Small intestine (tissue), 7 donors: ENCODE data around the gene DYNC1I1. TPM values are rescaled to one million over a fixed set of nuclear protein-coding genes. Genes with fewer than 3 reads are reported as not detected.

ENCODE experiments used
- DNase-seq, 2 donors: peaks; one replicate each; pipeline versions ENCODE4 v3.0.0 to v3.0.0-alpha.2; 2013
- FAIRE-seq: peaks from 2 replicates; lab custom pipeline; 2012; peaks lifted over from hg19 to GRCh38; lab: Jason Lieb, UNC
- H3K27ac ChIP-seq, 3 donors: one replicate each; pipeline ENCODE4 v1.5.1; 2013; ENCODE audit warnings: low read length in 2 of 3, mild to moderate bottlenecking in 2 of 3, control low read depth in 1 of 3, inconsistent platforms in 1 of 3, low read depth in 1 of 3, moderate library complexity in 1 of 3
- H3K27me3 ChIP-seq, 3 donors: one replicate each; pipeline ENCODE4 v1.6.1; 2013; ENCODE audit warnings: low read length in 3 of 3, inconsistent platforms in 1 of 3; ENCODE audit not compliant: control insufficient read depth in 3 of 3, insufficient read depth in 3 of 3
- H3K36me3 ChIP-seq, 3 donors: one replicate each; pipeline ENCODE4 v1.6.1; 2013; ENCODE audit warnings: low read length in 3 of 3, inconsistent platforms in 1 of 3, low read depth in 1 of 3, mild to moderate bottlenecking in 1 of 3, moderate library complexity in 1 of 3; ENCODE audit not compliant: control insufficient read depth in 3 of 3, insufficient read depth in 2 of 3
- H3K4me1 ChIP-seq, 3 donors: one replicate each; pipeline ENCODE4 v1.6.1; 2013; ENCODE audit warnings: low read length in 2 of 3, inconsistent platforms in 1 of 3, low read depth in 1 of 3, mild to moderate bottlenecking in 1 of 3, moderate library complexity in 1 of 3; ENCODE audit not compliant: control insufficient read depth in 3 of 3, insufficient read depth in 2 of 3
- H3K4me3 ChIP-seq, 3 donors: one replicate each; pipeline ENCODE4 v1.5.1; 2013; ENCODE audit warnings: low read length in 3 of 3, control low read depth in 1 of 3, inconsistent platforms in 1 of 3, low read depth in 1 of 3, mild to moderate bottlenecking in 1 of 3, moderate library complexity in 1 of 3
- H3K9me3 ChIP-seq, 2 donors: one replicate each; pipeline ENCODE4 v1.6.1; 2013; ENCODE audit warnings: low read depth in 1 of 2, low read length in 1 of 2; ENCODE audit not compliant: control insufficient read depth in 2 of 2, insufficient read depth in 1 of 2
- WGBS, 3 donors: extraction: QIAGEN DNeasy Blood & Tissue Kit; methylation state at CpG; one replicate each; pipeline ENCODE4 v1.1.7; 2013; 5-methylcytosine and 5-hydroxymethylcytosine counted together
- polyA plus RNA-seq, 4 donors: library from polyadenylated mRNA; stranded (reverse) in 3 of 4; unstranded in 1 of 4; fragments of 200-250 nt in 3 of 4; fragments of 120-200 nt in 1 of 4; gene quantifications; one replicate each; pipeline versions ENCODE4 v1.2.1 to v1.2.3, GENCODE V29; 2013
- donor health status: healthy with polysubstance abuse.
- donor health status: control.
- donor health status: control.
- donor health status: Bipolar disorder and iron deficiency.
- donor health status: healthy.

The DYNC1I1 gene
- polyA plus RNA-seq, 4 donors, result 0.12 to 2.4 (median 0.27) TPM; not detected in 1

GRCh38 chr7:95780665-95781064 is 8.3 kb downstream of the DYNC1I1 start:
- Histone ChIP-seq H3K36me3 (no peaks in the 10 kb centered on the region), H3K27ac (no peak overlapping the region), H3K27me3 (peaks cover 0 to 3% (median 0%) of the 10 kb centered on the region in 3 donors), H3K9me3 (peaks cover 0 to 5% of the 10 kb centered on the region in 2 donors), H3K4me1 (no peaks in the 10 kb centered on the region), H3K4me3 (no peak overlapping the region)
- WGBS, 3 donors, result 67 to 80% (median 80%) methylated on average over 5 of the region's 5 CpGs
- FAIRE-seq (no peak), DNase-seq (no peak)

GRCh38 chr7:95781961-95782586 is 9.7 kb downstream of the DYNC1I1 start:
- no peak for FAIRE-seq
- Histone ChIP-seq H3K9me3 (peaks cover 0 to 5% of the 10 kb centered on the region in 2 donors), H3K27me3 (no peaks in the 10 kb centered on the region), H3K4me3 (no peak overlapping the region), H3K27ac (no peak overlapping the region), H3K36me3 (no peaks in the 10 kb centered on the region), H3K4me1 (no peaks in the 10 kb centered on the region)
- WGBS, 3 donors, result 47 to 73% (median 49%) methylated on average over 3 of the region's 3 CpGs
- no peak for DNase-seq

DNA sequence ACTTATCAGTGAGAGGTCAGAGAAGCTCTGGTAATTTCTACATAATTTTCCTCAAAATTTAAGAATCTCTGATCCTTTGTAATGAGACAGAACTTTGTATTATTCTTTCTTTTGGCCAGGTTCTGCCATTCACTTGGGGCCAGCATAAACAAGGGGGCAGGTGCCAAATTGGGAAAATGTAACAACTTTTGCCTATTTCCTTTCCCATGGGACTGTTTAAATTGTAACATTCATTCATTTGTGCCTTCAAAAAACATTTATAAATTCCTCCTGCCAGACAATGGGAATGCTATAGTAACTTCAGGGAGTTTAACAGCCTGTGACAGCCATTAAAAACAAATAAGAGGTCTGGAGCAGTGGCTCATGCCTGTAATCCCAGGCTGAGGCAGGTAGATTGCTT is 12.4 kb downstream of the DYNC1I1 start:
- Histone ChIP-seq H3K27me3 (peaks cover 0 to 4% (median 0%) of the 10 kb centered on the region in 3 donors), H3K27ac (no peak overlapping the region), H3K4me3 (no peak overlapping the region), H3K9me3 (peaks cover 0 to 5% of the 10 kb centered on the region in 2 donors), H3K4me1 (no peaks in the 10 kb centered on the region), H3K36me3 (no peaks in the 10 kb centered on the region)
- no peak for DNase-seq
- FAIRE-seq, result no peak

DNA sequence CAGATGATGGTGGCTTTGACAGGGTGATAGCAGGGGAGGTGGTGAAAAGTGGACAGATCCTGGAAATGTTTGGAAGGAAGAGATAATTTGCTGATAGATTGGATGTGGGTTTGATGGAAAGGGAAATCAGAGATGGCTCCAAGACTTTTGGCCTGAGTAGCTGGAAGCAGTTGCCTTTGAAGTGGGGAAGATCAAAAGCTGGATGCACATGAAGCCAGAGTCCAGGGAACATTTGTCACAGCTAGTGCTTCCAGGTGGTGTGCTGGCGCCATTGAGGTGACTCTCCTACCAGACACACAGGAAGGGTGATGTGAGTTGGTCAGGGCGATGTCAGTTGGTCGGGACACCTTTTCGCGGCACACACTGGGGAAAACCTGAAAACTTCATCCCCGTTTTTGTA is 15.9 kb downstream of the DYNC1I1 start:
- H3K27ac ChIP-seq, result no peak overlapping the region
- DNase-seq (no peak), FAIRE-seq (no peak)
- 89 to 91% (median 91%) methylated on average over 6 of the region's 6 CpGs for WGBS, 3 donors
- H3K9me3 ChIP-seq, result no peaks in the 10 kb centered on the region
- no peaks in the 10 kb centered on the region for H3K4me1 ChIP-seq
- H3K36me3 ChIP-seq, result no peaks in the 10 kb centered on the region
- H3K4me3 ChIP-seq, result no peak overlapping the region
- H3K27me3 ChIP-seq, result peaks cover 0 to 4% (median 0%) of the 10 kb centered on the region in 3 donors

DNA sequence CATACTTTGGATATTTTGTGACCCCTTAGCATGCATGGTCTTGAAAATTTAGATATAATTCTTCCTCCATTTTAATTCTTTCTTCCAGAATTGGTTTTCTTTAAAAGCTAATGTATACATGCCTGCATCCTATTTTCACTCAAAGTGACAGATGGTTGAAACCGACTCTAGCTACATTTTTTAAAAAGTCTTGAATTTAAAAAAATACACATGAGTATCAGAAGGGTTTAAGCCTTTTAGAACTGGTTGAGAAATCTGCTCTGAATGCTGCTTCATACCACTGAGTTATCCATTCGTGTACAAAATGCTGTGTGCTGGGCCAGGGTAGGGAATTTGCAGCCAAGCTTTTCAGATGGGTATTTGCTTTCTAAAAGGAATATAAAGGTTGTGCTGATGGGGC is 16.5 kb downstream of the DYNC1I1 start:
- Histone ChIP-seq H3K27me3 (peaks cover 0 to 4% (median 0%) of the 10 kb centered on the region in 3 donors), H3K36me3 (no peaks in the 10 kb centered on the region), H3K27ac (no peak overlapping the region), H3K9me3 (no peaks in the 10 kb centered on the region), H3K4me3 (no peak overlapping the region), H3K4me1 (no peaks in the 10 kb centered on the region)
- 38 to 57% (median 48%) methylated on average over 2 of the region's 2 CpGs for WGBS, 3 donors
- FAIRE-seq, result no peak
- no peak for DNase-seq

GRCh38 chr7:95793658-95794057 is 21.3 kb downstream of the DYNC1I1 start:
- Histone ChIP-seq H3K4me3 (no peak overlapping the region), H3K27me3 (no peaks in the 10 kb centered on the region), H3K36me3 (no peaks in the 10 kb centered on the region), H3K27ac (no peak overlapping the region), H3K9me3 (no peaks in the 10 kb centered on the region), H3K4me1 (no peaks in the 10 kb centered on the region)
- no peak for DNase-seq
- 82 to 86% (median 83%) methylated on average over 5 of the region's 5 CpGs for WGBS, 3 donors
- FAIRE-seq, result no peak

- WGBS, 3 donors, result 44 to 67% (median 55%) methylated on average over 3 of the region's 3 CpGs
- no peaks in the 10 kb centered on the region for H3K9me3 ChIP-seq
- H3K27ac ChIP-seq, result no peak overlapping the region
- H3K27me3 ChIP-seq, result no peaks in the 10 kb centered on the region
- FAIRE-seq (no peak), DNase-seq (peak; percentile 7 to 47)
- no peaks in the 10 kb centered on the region for H3K4me1 ChIP-seq
- H3K36me3 ChIP-seq, result no peaks in the 10 kb centered on the region
- H3K4me3 ChIP-seq, result no peak overlapping the region
Measured at GRCh38 chr7:95794917-95795515, 22.7 kb downstream of the DYNC1I1 start.

GRCh38 chr7:95796617-95797016 is 24.3 kb downstream of the DYNC1I1 start:
- H3K27me3 ChIP-seq, result peaks cover 0 to under 1% (median 0%) of the 10 kb centered on the region in 3 donors
- no peaks in the 10 kb centered on the region for H3K36me3 ChIP-seq
- H3K4me3 ChIP-seq, result no peak overlapping the region
- no peak for DNase-seq
- H3K4me1 ChIP-seq, result no peaks in the 10 kb centered on the region
- H3K9me3 ChIP-seq, result no peaks in the 10 kb centered on the region
- 22 to 34% (median 22%) methylated on average over 1 of the region's 1 CpG for whole genome bisulfite sequencing, 3 donors
- FAIRE-seq, result no peak
- H3K27ac ChIP-seq, result no peak overlapping the region
